ENCODE results near the gene MYCBPAP. TPM values are rescaled to one million over a fixed set of nuclear protein-coding genes. Genes with fewer than 3 reads are reported as not detected.

Gene MYCBPAP
- polyA plus RNA-seq, 1 experiment = 0.17 TPM

GRCh38 chr17:50514936-50515702, 6.9 kb downstream of the MYCBPAP start:
- CTCF ChIA-PET = interaction anchor here (0.6 to 1.0 kb wide), 3 partner anchors 14 to 365 kb away, joined by 3 to 10 read pairs (median 5); partner anchors contain the start of genes PPP1R9B and RSAD1
- no peak for DNase-seq (ENCODE audit: low read depth, low spot score)

GRCh38 chr17:50517011-50517410, 8.8 kb downstream of the MYCBPAP start:
- DNase-seq (ENCODE audit: low read depth, low spot score) = no peak
- ChIA-PET CTCF (no interaction called here), POLR2A (no interaction called here)
- Histone ChIP-seq H3K27me3 (ENCODE audit: control insufficient read depth, insufficient read depth, low read length) (peaks cover 14% of the 10 kb centered on the region), H3K9me3 (ENCODE audit: control insufficient read depth, insufficient read depth, low read length) (no peaks in the 10 kb centered on the region), H3K4me3 (ENCODE audit: low read depth, low read length) (no peak overlapping the region), H3K27ac (ENCODE audit: low read depth, low read length) (no peak overlapping the region)
- no peak for TF ChIP-seq CTCF (IDR thresholded peaks at IDR 0.05; ENCODE audit: low read depth, low read length)

More at GRCh38 chr17:50514936-50515702, 6.9 kb downstream of the MYCBPAP start:
- Histone ChIP-seq H3K27me3 (ENCODE audit: control insufficient read depth, insufficient read depth, low read length) (peaks cover 11% of the 10 kb centered on the region), H3K9me3 (ENCODE audit: control insufficient read depth, insufficient read depth, low read length) (no peaks in the 10 kb centered on the region), H3K27ac (ENCODE audit: low read depth, low read length) (no peak overlapping the region), H3K4me3 (ENCODE audit: low read depth, low read length) (no peak overlapping the region)
- no peak for TF ChIP-seq CTCF (IDR thresholded peaks at IDR 0.05; ENCODE audit: low read depth, low read length)
- POLR2A ChIA-PET = interaction anchor here (0.7 to 1.0 kb wide), 2 partner anchors 108 to 351 kb away, joined by 3 read pairs; partner anchors contain the start of gene TOB1

- Histone ChIP-seq H3K27ac (ENCODE audit: low read depth, low read length) (no peak overlapping the region), H3K9me3 (ENCODE audit: control insufficient read depth, insufficient read depth, low read length) (no peaks in the 10 kb centered on the region), H3K4me3 (ENCODE audit: low read depth, low read length) (no peak overlapping the region), H3K27me3 (ENCODE audit: control insufficient read depth, insufficient read depth, low read length) (peaks cover 16% of the 10 kb centered on the region)
- CTCF ChIA-PET = no interaction called here
- POLR2A ChIA-PET = no interaction called here
- no peak for TF ChIP-seq CTCF (IDR thresholded peaks at IDR 0.05; ENCODE audit: low read depth, low read length)
- no peak for DNase-seq (ENCODE audit: low read depth, low spot score)
Measured at GRCh38 chr17:50517504-50518383, 9.5 kb downstream of the MYCBPAP start.

- ChIA-PET POLR2A (no interaction called here), CTCF (no interaction called here)
- peaks cover 22% of the 10 kb centered on the region for H3K27me3 ChIP-seq (ENCODE audit: control insufficient read depth, insufficient read depth, low read length)
- H3K27ac ChIP-seq (ENCODE audit: low read depth, low read length) = no peak overlapping the region
- H3K4me3 ChIP-seq (ENCODE audit: low read depth, low read length) = no peak overlapping the region
- no peak for TF ChIP-seq CTCF (IDR thresholded peaks at IDR 0.05; ENCODE audit: low read depth, low read length)
- no peak for DNase-seq (ENCODE audit: low read depth, low spot score)
- no peaks in the 10 kb centered on the region for H3K9me3 ChIP-seq (ENCODE audit: control insufficient read depth, insufficient read depth, low read length)
Measured at GRCh38 chr17:50518384-50519023, 10.3 kb downstream of the MYCBPAP start.
